Caco-2 (cell line): ENCODE results near the gene UTS2R. TPM values are rescaled to one million over a fixed set of nuclear protein-coding genes. Genes with fewer than 3 reads are reported as not detected.

Experiments used
- BruUV-seq: library from RNA; stranded (reverse); fragments of 400-500 nt; replicated peaks from 2 replicates; lab custom pipeline; 2021; lab: Mats Ljungman, UMichigan
- CTCF ChIA-PET: fragments of 300-600 bp; sonication (Branson Sonifier 250); formaldehyde crosslinking; loops from one replicate; lab custom pipeline; 2022; ENCODE audit warnings: antibody characterized with exemption; lab: Charles Lee
- POLR2A ChIA-PET: fragments of 300-600 bp; sonication (Branson Sonifier 250); formaldehyde crosslinking; loops from one replicate; lab custom pipeline; 2022; ENCODE audit warnings: antibody characterized with exemption; lab: Charles Lee
- DNase-seq, 2 experiments: peaks; one replicate each; pipeline versions ENCODE4 v3.0.0 to v3.0.0-alpha.2; 2020 to 2022
- H3K27me3 ChIP-seq: replicated peaks from 2 replicates; pipeline ENCODE4 v1.6.0; 2011; ENCODE audit warnings: low read length; ENCODE audit not compliant: control insufficient read depth, insufficient read depth
- H3K36me3 ChIP-seq: 2 replicates; pipeline ENCODE4 v1.5.1; 2011; ENCODE audit warnings: low read length; ENCODE audit not compliant: control insufficient read depth, insufficient read depth
- H3K4me1 ChIP-seq: fragments of 250-450 bp; sonication (Bioruptor Pico); 2 replicates; pipeline ENCODE4 v1.5.1; 2020; ENCODE audit warnings: mild to moderate bottlenecking
- H3K4me3 ChIP-seq: 2 replicates; pipeline ENCODE4 v1.5.1; 2011; ENCODE audit warnings: low read depth, mild to moderate bottlenecking, control low read depth, low read length
- H3K9me3 ChIP-seq: fragments of 250-450 bp; sonication (Bioruptor Pico); 2 replicates; pipeline ENCODE4 v1.5.1; 2020; ENCODE audit warnings: mild to moderate bottlenecking, moderate library complexity
- H3K27ac Mint-ChIP-seq: one replicate; pipeline ENCODE4 v1.8.0; 2022; ENCODE audit warnings: mixed read lengths; ENCODE audit not compliant: unreplicated experiment
- H3K27me3 Mint-ChIP-seq: one replicate; pipeline ENCODE4 v1.8.0; 2022; ENCODE audit warnings: mixed read lengths; ENCODE audit not compliant: insufficient read depth, unreplicated experiment
- H3K36me3 Mint-ChIP-seq: one replicate; pipeline ENCODE4 v1.8.0; 2022; ENCODE audit warnings: mild to moderate bottlenecking, mixed read lengths; ENCODE audit not compliant: insufficient read depth, unreplicated experiment
- H3K4me1 Mint-ChIP-seq: one replicate; pipeline ENCODE4 v1.8.0; 2022; ENCODE audit warnings: low read depth, mixed read lengths; ENCODE audit not compliant: unreplicated experiment
- H3K4me3 Mint-ChIP-seq: one replicate; pipeline ENCODE4 v1.8.0; 2022; ENCODE audit warnings: mild to moderate bottlenecking, moderate library complexity, mixed read lengths; ENCODE audit not compliant: unreplicated experiment
- H3K9me3 Mint-ChIP-seq: one replicate; pipeline ENCODE4 v1.8.0; 2022; ENCODE audit warnings: mixed read lengths; ENCODE audit not compliant: unreplicated experiment
- intact Hi-C: fragments of 100-400 bp; cut with micrococcal nuclease; formaldehyde crosslinking; loops from one replicate; pipeline ENCODE4 v1.10.0; 2022; ENCODE audit not compliant: unreplicated experiment
- total RNA-seq: library from RNA; stranded (reverse); gene quantifications from 2 replicates; pipeline ENCODE4 v1.2.3, GENCODE V29; 2022
- TF ChIP-seq, protein P1 (sequence below), 2 experiments: fragments of 200-600 bp in 1 of 2; IDR thresholded peaks; 1 replicate in 1 of 2; 2 replicates in 1 of 2; pipeline versions ENCODE4 v1.5.1 to v1.8.0; 2011 to 2022; ENCODE audit warnings: antibody characterized with exemption in 1 of 2, control low read depth in 1 of 2, inconsistent platforms in 1 of 2, low read depth in 1 of 2, low read length in 1 of 2, mild to moderate bottlenecking in 1 of 2, moderate library complexity in 1 of 2; ENCODE audit not compliant: insufficient read depth in 1 of 2, severe bottlenecking in 1 of 2, unreplicated experiment in 1 of 2

UTS2R gene
- total RNA-seq, 1 experiment from 2014 or later: 0.66 TPM

DNA sequence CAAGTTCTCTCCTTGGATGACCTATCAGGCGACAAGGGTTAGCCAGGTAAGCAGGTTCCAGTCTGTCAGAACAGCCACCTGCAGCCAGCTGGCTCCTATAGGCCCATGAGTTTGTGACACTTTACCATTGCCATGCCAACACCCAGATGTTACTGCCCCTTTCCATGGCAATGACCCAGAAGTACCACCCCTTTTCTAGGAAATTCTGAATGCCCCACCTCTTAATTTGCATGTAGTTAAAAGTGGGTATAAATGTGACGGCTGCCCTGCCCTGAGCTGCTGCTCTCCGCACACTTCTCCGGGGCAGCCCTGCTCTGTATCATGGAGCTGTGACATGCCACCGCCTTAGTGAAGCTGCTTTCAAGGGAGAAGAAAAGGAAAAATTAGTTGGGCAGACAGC, 28.0 kb upstream of the UTS2R start:
- Mint-ChIP-seq H3K9me3 (no peaks in the 10 kb centered on the region), H3K27ac (no peak overlapping the region), H3K27me3 (no peaks in the 10 kb centered on the region), H3K36me3 (no peaks in the 10 kb centered on the region), H3K4me3 (no peak overlapping the region), H3K4me1 (peaks cover 10% of the 10 kb centered on the region)
- ChIA-PET POLR2A (no interaction called here), CTCF (interaction anchor here (0.6 to 1.6 kb wide), 4 partner anchors 8 to 570 kb away, joined by 3 to 6 read pairs (median 4); no protein-coding TSS in a partner anchor)
- BruUV-seq: no TSS peak
- DNase-seq: no peak
- H3K9me3 ChIP-seq: no peaks in the 10 kb centered on the region
- H3K4me1 ChIP-seq: peaks cover 32% of the 10 kb centered on the region
- no peaks in the 10 kb centered on the region for H3K27me3 ChIP-seq
- TF ChIP-seq, protein P1, sequence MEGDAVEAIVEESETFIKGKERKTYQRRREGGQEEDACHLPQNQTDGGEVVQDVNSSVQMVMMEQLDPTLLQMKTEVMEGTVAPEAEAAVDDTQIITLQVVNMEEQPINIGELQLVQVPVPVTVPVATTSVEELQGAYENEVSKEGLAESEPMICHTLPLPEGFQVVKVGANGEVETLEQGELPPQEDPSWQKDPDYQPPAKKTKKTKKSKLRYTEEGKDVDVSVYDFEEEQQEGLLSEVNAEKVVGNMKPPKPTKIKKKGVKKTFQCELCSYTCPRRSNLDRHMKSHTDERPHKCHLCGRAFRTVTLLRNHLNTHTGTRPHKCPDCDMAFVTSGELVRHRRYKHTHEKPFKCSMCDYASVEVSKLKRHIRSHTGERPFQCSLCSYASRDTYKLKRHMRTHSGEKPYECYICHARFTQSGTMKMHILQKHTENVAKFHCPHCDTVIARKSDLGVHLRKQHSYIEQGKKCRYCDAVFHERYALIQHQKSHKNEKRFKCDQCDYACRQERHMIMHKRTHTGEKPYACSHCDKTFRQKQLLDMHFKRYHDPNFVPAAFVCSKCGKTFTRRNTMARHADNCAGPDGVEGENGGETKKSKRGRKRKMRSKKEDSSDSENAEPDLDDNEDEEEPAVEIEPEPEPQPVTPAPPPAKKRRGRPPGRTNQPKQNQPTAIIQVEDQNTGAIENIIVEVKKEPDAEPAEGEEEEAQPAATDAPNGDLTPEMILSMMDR (IDR thresholded peaks at IDR 0.05; ENCODE audit: insufficient read depth in 1 of 2, low read depth in 1 of 2, low read length in 1 of 2, severe bottlenecking in 1 of 2, unreplicated experiment in 1 of 2): no peak
- H3K36me3 ChIP-seq: no peaks in the 10 kb centered on the region
- no peak overlapping the region for H3K4me3 ChIP-seq
- intact Hi-C loops: no loop called here

DNA sequence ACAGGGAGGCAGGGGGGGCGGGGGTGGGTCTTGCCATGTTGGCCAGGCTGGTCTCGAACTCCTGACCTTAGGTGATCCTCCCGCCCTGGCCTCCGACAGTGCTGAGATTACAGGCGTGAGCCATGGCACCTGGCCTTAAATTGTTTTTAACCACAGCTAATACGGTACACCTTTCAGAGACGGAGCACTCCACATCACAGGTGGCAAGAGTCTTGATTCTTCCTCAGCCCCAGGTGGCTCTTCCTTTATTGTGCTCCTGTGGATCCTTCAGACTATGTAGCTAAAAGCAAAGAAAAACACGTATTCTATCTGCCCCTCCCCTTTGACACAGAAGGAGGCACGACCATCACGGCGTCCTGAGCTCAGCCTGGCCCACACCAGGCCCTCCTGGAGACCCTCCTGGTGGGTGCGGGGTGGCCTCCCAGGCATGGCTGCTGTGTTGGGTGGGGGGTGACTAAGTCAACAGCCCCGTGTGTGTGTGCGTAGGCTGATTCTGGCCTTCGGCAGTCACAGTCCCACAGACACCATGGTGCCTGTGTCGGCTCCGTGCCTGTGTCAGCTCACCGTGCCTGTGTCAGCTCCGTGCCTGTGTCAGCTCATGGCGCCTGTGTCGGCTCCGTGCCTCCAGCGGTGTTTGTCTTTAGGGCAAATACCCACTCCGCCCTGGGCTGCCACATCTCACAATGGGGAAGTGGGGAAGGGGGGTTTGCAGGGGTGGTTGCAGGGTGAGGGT, 27.2 kb upstream of the UTS2R start:
- TF ChIP-seq, protein P1 (IDR thresholded peaks at IDR 0.05; ENCODE audit: insufficient read depth in 1 of 2, low read depth in 1 of 2, low read length in 1 of 2, severe bottlenecking in 1 of 2, unreplicated experiment in 1 of 2): no peak
- no peak for DNase-seq
- no TSS peak for BruUV-seq
- Mint-ChIP-seq H3K36me3 (no peaks in the 10 kb centered on the region), H3K4me1 (peaks cover 14% of the 10 kb centered on the region), H3K27me3 (no peaks in the 10 kb centered on the region), H3K27ac (no peak overlapping the region), H3K4me3 (no peak overlapping the region), H3K9me3 (no peaks in the 10 kb centered on the region)
- Histone ChIP-seq H3K4me1 (peaks cover 28% of the 10 kb centered on the region), H3K4me3 (no peak overlapping the region), H3K27me3 (no peaks in the 10 kb centered on the region), H3K9me3 (no peaks in the 10 kb centered on the region), H3K36me3 (no peaks in the 10 kb centered on the region)
- ChIA-PET CTCF (interaction anchor here (0.6 to 1.6 kb wide), 3 partner anchors 9 to 13 kb away, joined by 4 to 6 read pairs (median 5); no protein-coding TSS in a partner anchor), POLR2A (no interaction called here)
- intact Hi-C loops: no loop called here

DNA sequence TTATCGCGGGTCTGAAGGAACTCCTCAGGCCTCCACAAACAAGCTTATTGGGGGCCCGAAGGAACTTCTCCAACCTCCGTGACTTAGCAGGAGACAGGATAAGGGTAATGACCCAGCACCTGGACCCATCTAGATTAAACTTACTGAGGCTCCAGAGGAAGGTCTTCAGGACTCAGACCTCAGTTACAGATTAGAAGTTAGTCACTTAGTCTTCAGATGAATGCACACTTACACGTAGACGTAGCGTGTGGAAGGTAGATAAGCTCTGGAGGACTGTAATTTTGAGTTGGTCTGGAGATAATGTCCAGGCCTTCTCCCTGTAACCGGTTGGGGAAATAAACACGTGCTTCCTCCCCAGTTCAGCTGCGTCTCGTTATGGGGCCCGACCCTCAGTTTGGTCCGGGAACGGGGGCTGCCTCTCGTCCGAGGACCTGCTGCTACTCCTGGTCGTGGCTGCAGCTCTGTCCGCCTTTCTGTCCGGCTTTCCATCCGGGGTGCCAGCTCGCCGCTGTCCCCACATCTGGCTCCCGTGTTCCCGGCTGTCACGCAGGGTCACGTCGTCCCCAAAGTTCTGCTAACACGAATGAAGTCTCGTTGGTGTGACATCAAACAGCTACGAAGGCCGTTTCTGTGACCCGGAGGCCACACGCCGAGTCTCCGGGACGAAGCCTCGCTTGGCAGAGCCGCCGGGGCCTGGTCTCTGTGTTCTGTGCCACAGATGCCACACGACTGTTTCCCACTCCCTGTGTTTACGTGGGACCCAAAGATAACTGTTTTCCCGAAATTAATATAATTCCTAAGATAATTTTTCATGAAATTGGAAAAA, 26.2 kb upstream of the UTS2R start:
- POLR2A ChIA-PET: no interaction called here
- no peaks in the 10 kb centered on the region for H3K9me3 ChIP-seq
- TF ChIP-seq, protein P1 (IDR thresholded peaks at IDR 0.05; ENCODE audit: insufficient read depth in 1 of 2, low read depth in 1 of 2, low read length in 1 of 2, severe bottlenecking in 1 of 2, unreplicated experiment in 1 of 2): no peak

More for the DNA sequence above, 26.2 kb upstream of the UTS2R start:
- Mint-ChIP-seq H3K9me3 (no peaks in the 10 kb centered on the region), H3K4me3 (no peak overlapping the region), H3K4me1 (peaks cover 17% of the 10 kb centered on the region), H3K27ac (no peak overlapping the region), H3K36me3 (no peaks in the 10 kb centered on the region), H3K27me3 (no peaks in the 10 kb centered on the region)
- Histone ChIP-seq H3K27me3 (no peaks in the 10 kb centered on the region), H3K36me3 (no peaks in the 10 kb centered on the region), H3K4me1 (peaks cover 27% of the 10 kb centered on the region), H3K4me3 (no peak overlapping the region)
- no TSS peak for BruUV-seq
- intact Hi-C loops: no loop called here
- no peak for DNase-seq
- CTCF ChIA-PET: interaction anchor here (0.7 kb wide), 1 partner anchor 72 kb away, joined by 4 read pairs; no protein-coding TSS in a partner anchor
